HTR-8/SVneo (cell line): Measurements from ENCODE around the gene ZFAND3.
A peak's percentile ranks its signal among the peaks of the same experiment; 100 is the strongest.
"Not testable (repeated sequence)": the region's sequence is repeated elsewhere in the genome, so short reads cannot be mapped to it uniquely, and the experiment has no call there.

ENCODE experiments used
- DNase-seq: peaks from one replicate; pipeline ENCODE4 v3.0.0; 2011; ENCODE audit warnings: low spot score, mixed read lengths; ENCODE audit not compliant: insufficient read length
- FAIRE-seq: peaks from 2 replicates; lab custom pipeline; 2011; peaks lifted over from hg19 to GRCh38; lab: Jason Lieb, UNC

Gene ZFAND3

GRCh38 chr6:37984578-37984977 is 165.1 kb downstream of the ZFAND3 start:
- DNase-seq (no peak), FAIRE-seq (no peak)

- DNase-seq: no peak
- FAIRE-seq: no peak
These were observed 165.8 kb downstream of the ZFAND3 start for GRCh38 chr6:37985355-37985754.

GRCh38 chr6:37987018-37987417 is 167.5 kb downstream of the ZFAND3 start:
- FAIRE-seq: no peak
- peak; percentile 11 for DNase-seq

GRCh38 chr6:37987559-37987958 is 168.0 kb downstream of the ZFAND3 start:
- FAIRE-seq (no peak), DNase-seq (no peak)

- no peak for DNase-seq
- FAIRE-seq: no peak
These were observed 168.6 kb downstream of the ZFAND3 start for GRCh38 chr6:37988127-37988526.

GRCh38 chr6:37988696-37989095 is 169.2 kb downstream of the ZFAND3 start:
- FAIRE-seq (no peak), DNase-seq (no peak)

- FAIRE-seq: no peak
- peak; percentile 74 for DNase-seq
These were observed 171.4 kb downstream of the ZFAND3 start for GRCh38 chr6:37990762-37991525.

- DNase-seq (no peak), FAIRE-seq (peak; percentile 26)
These were observed 173.2 kb downstream of the ZFAND3 start for GRCh38 chr6:37992749-37993148.

- not testable (repeated sequence) for FAIRE-seq, DNase-seq
These were observed 173.7 kb downstream of the ZFAND3 start for GRCh38 chr6:37993194-37993593.

- DNase-seq: no peak
- FAIRE-seq: no peak
These were observed 174.1 kb downstream of the ZFAND3 start for GRCh38 chr6:37993596-37993995.

- FAIRE-seq: peak; percentile 23
- DNase-seq: peak; percentile 18
These were observed 174.7 kb downstream of the ZFAND3 start for GRCh38 chr6:37994223-37994622.

- DNase-seq (no peak), FAIRE-seq (no peak)
These were observed 178.8 kb downstream of the ZFAND3 start for GRCh38 chr6:37998366-37998765.

GRCh38 chr6:38001386-38001785 is 181.9 kb downstream of the ZFAND3 start:
- DNase-seq (no peak), FAIRE-seq (no peak)

GRCh38 chr6:38004908-38005307 is 185.4 kb downstream of the ZFAND3 start:
- FAIRE-seq: no peak
- DNase-seq: no peak

- FAIRE-seq: no peak
- no peak for DNase-seq
These were observed 192.4 kb downstream of the ZFAND3 start for GRCh38 chr6:38011937-38012336.

- DNase-seq (peak; percentile 62), FAIRE-seq (peak; percentile 23)
These were observed 193.0 kb downstream of the ZFAND3 start for GRCh38 chr6:38012573-38012972.

- DNase-seq (no peak), FAIRE-seq (no peak)
These were observed 195.8 kb downstream of the ZFAND3 start for GRCh38 chr6:38015341-38015740.

- no peak for DNase-seq
- FAIRE-seq: no peak
These were observed 197.3 kb downstream of the ZFAND3 start for GRCh38 chr6:38016824-38017223.

GRCh38 chr6:38018755-38019165 is 199.2 kb downstream of the ZFAND3 start:
- FAIRE-seq (no peak), DNase-seq (no peak)

- DNase-seq (no peak), FAIRE-seq (no peak)
These were observed 201.1 kb downstream of the ZFAND3 start for GRCh38 chr6:38020593-38020992.

- FAIRE-seq (no peak), DNase-seq (no peak)
These were observed 201.5 kb downstream of the ZFAND3 start for GRCh38 chr6:38021029-38021428.

- FAIRE-seq (no peak), DNase-seq (no peak)
These were observed 202.0 kb downstream of the ZFAND3 start for GRCh38 chr6:38021571-38021970.
